ENCODE measurements around the gene CDK2. TPM values are rescaled to one million over a fixed set of nuclear protein-coding genes. Genes with fewer than 3 reads are reported as not detected.

Gene CDK2
- polyA plus RNA-seq, 1 donor (not counting 4 experiments of a cell fraction or from before 2014, with no cell fraction given): 49.3 TPM

DNA sequence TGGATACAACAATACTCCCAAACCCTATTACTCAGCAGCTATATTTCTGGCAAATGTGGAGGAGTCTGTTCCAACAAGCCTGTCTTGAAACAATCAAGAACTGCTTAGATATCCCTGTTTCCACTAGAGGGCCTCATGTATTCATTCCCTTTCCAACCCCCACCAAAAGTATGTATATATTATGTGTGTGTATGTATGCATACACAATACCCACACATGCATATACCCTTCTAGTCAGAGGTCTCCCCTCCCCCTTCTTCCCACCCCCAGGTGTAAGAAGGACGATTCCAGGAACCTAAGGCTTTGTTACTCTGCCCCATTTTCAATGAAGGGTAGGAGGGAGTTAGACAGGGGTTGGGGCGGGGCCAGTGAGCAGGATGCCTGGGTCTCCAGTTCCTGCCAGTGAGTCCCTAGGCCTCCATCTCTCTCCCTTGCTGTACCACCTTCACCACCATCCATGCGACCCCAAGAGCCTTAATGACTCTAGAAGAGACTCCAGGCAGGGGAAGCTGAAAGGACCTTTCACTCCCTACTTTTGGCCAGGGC is 35.8 kb upstream of the CDK2 start, which contains the start of gene DGKA:
TSS of gene DGKA (plus strand) at position 392 of the 546 bp plus-strand sequence. CDS start 5,342 bp downstream, outside the sequence.
- peaks cover 53% of the 10 kb centered on the region for H3K4me1 ChIP-seq (ENCODE audit: control insufficient read depth, extremely low read depth, insufficient read depth, low read length)
- TF ChIP-seq EZH2 (IDR thresholded peaks at IDR 0.05; ENCODE audit: low read length) (no peak), CTCF (optimal IDR thresholded peaks at IDR 0.05 in 1 of 3, IDR thresholded peaks at IDR 0.05 in 1 of 3, conservative IDR thresholded peaks at IDR 0.05 in 1 of 3; ENCODE audit: extremely low read depth in 1 of 3, insufficient read depth in 2 of 3, low read length in 3 of 3) (peak in 2 of 3 experiments; percentile 52 to 68)
- peak within 1 kb of the TSS; percentile 52 to 92 (median 83) for H3K4me3 ChIP-seq (ENCODE audit: control insufficient read depth in 2 of 3, extremely low read depth in 1 of 3, insufficient read depth in 2 of 3, low read depth in 1 of 3, low read length in 3 of 3)
- H3K27me3 ChIP-seq (ENCODE audit: control insufficient read depth, extremely low read depth, insufficient read depth, low read length): no peaks in the 10 kb centered on the region
- FAIRE-seq (peak; percentile 29), DNase-seq (ENCODE audit: low read depth, low spot score) (peak; percentile 88)
- peak within 1 kb of the TSS; percentile 16 for H2AFZ ChIP-seq (ENCODE audit: control insufficient read depth, low read length)
- peak within 1 kb of the TSS; percentile 97 for H3K27ac ChIP-seq (ENCODE audit: control insufficient read depth, insufficient read depth, low read length)
- peaks cover 0 to 19% of the 10 kb centered on the region in 2 experiments for H3K36me3 ChIP-seq (ENCODE audit: control insufficient read depth in 2 of 2, extremely low read depth in 1 of 2, insufficient read depth in 2 of 2, low read length in 2 of 2)
- peak within 1 kb of the TSS; percentile 86 for H3K9ac ChIP-seq (ENCODE audit: control insufficient read depth, extremely low read depth, insufficient read depth, low read length)
- no peaks in the 10 kb centered on the region for H4K20me1 ChIP-seq (ENCODE audit: control insufficient read depth, extremely low read depth, insufficient read depth, low read length)
- dilution Hi-C loops (cut with MboI; ENCODE audit: extremely low pct_ligation_motif_present, low sequenced_read_pairs): no loop called here
- no peaks in the 10 kb centered on the region for H3K9me3 ChIP-seq (ENCODE audit: control insufficient read depth, low read depth, low read length)
- H3K9me1 ChIP-seq (ENCODE audit: control insufficient read depth, extremely low read depth, insufficient read depth, low read length): no peaks in the 10 kb centered on the region
- peaks cover 47% of the 10 kb centered on the region for H3K79me2 ChIP-seq (ENCODE audit: control insufficient read depth, insufficient read depth, low read length)
- H3K4me2 ChIP-seq (ENCODE audit: control insufficient read depth, extremely low read depth, insufficient read depth, low read depth, low read length): peak within 1 kb of the TSS; percentile 94

- Histone ChIP-seq H3K4me2 (ENCODE audit: control insufficient read depth, extremely low read depth, insufficient read depth, low read depth, low read length) (peak overlapping the region; percentile 94), H3K4me3 (ENCODE audit: control insufficient read depth in 2 of 3, extremely low read depth in 1 of 3, insufficient read depth in 2 of 3, low read depth in 1 of 3, low read length in 3 of 3) (peak overlapping the region; percentile 52 to 92 (median 83)), H2AFZ (ENCODE audit: control insufficient read depth, low read length) (peak overlapping the region; percentile 16), H3K9me1 (ENCODE audit: control insufficient read depth, extremely low read depth, insufficient read depth, low read length) (no peaks in the 10 kb centered on the region), H4K20me1 (ENCODE audit: control insufficient read depth, extremely low read depth, insufficient read depth, low read length) (no peaks in the 10 kb centered on the region), H3K27me3 (ENCODE audit: control insufficient read depth, extremely low read depth, insufficient read depth, low read length) (no peaks in the 10 kb centered on the region), H3K9me3 (ENCODE audit: control insufficient read depth, low read depth, low read length) (no peaks in the 10 kb centered on the region), H3K27ac (ENCODE audit: control insufficient read depth, insufficient read depth, low read length) (peak overlapping the region; percentile 91), H3K79me2 (ENCODE audit: control insufficient read depth, insufficient read depth, low read length) (peaks cover 46% of the 10 kb centered on the region), H3K36me3 (ENCODE audit: control insufficient read depth in 2 of 2, extremely low read depth in 1 of 2, insufficient read depth in 2 of 2, low read length in 2 of 2) (peaks cover under 1 to 24% of the 10 kb centered on the region in 2 experiments), H3K4me1 (ENCODE audit: control insufficient read depth, extremely low read depth, insufficient read depth, low read length) (peaks cover 54% of the 10 kb centered on the region), H3K9ac (ENCODE audit: control insufficient read depth, extremely low read depth, insufficient read depth, low read length) (peak overlapping the region; percentile 86)
- DNase-seq (ENCODE audit: low read depth, low spot score) (no peak), FAIRE-seq (no peak)
- dilution Hi-C loops (cut with MboI; ENCODE audit: extremely low pct_ligation_motif_present, low sequenced_read_pairs): no loop called here
- TF ChIP-seq EZH2 (IDR thresholded peaks at IDR 0.05; ENCODE audit: low read length): no peak
- no peak for TF ChIP-seq CTCF (optimal IDR thresholded peaks at IDR 0.05 in 1 of 3, IDR thresholded peaks at IDR 0.05 in 1 of 3, conservative IDR thresholded peaks at IDR 0.05 in 1 of 3; ENCODE audit: extremely low read depth in 1 of 3, insufficient read depth in 2 of 3, low read length in 3 of 3)
Measured at GRCh38 chr12:55931317-55931779, 35.3 kb upstream of the CDK2 start.

Measured in keratinocyte (primary cell).